HCT116 (cell line): ENCODE data around the gene HBP1.

Experiments
- ELF1 ChIP-seq: IDR thresholded peaks from 2 replicates; pipeline ENCODE4 v1.6.1; 2012; ENCODE audit warnings: low read depth, borderline replicate concordance
- EZH2 ChIP-seq: fragments of 200-600 bp; sonication (generic); IDR thresholded peaks from 2 replicates; pipeline ENCODE4 v1.6.1; 2017; ENCODE audit warnings: antibody characterized with exemption, mixed run types
- EZH2phosphoT487 ChIP-seq: fragments of 200-600 bp; IDR thresholded peaks from 2 replicates; pipeline ENCODE4 v1.6.1; 2018; ENCODE audit warnings: antibody characterized with exemption, borderline replicate concordance
- JUND ChIP-seq: IDR thresholded peaks from 2 replicates; pipeline ENCODE4 v1.6.1; 2012
- POLR2A ChIP-seq: IDR thresholded peaks from 2 replicates; pipeline ENCODE4 v1.7.0; 2011; ENCODE audit warnings: borderline replicate concordance; ENCODE audit not compliant: insufficient read depth, insufficient read length; ENCODE audit errors: extremely low read depth
- POLR2AphosphoS5 ChIP-seq: IDR thresholded peaks from 2 replicates; pipeline ENCODE4 v1.6.1; 2011; ENCODE audit warnings: mild to moderate bottlenecking, low read depth, low read length, moderate library complexity
- RAD21 ChIP-seq: IDR thresholded peaks from 2 replicates; pipeline ENCODE4 v1.6.1; 2012; ENCODE audit warnings: low read depth, mild to moderate bottlenecking
- SP1 ChIP-seq: IDR thresholded peaks from 2 replicates; pipeline ENCODE4 v1.6.1; 2012; ENCODE audit warnings: low read depth
- TCF7L2 ChIP-seq: IDR thresholded peaks from 2 replicates; pipeline ENCODE4 v1.7.0; 2011; ENCODE audit warnings: borderline replicate concordance, inconsistent platforms; ENCODE audit not compliant: insufficient read depth, insufficient read length; ENCODE audit errors: extremely low read depth
- YY1 ChIP-seq: IDR thresholded peaks from 2 replicates; pipeline ENCODE4 v1.6.1; 2011; ENCODE audit warnings: low read length, low read depth, moderate library complexity, mild to moderate bottlenecking; ENCODE audit not compliant: insufficient replicate concordance; ENCODE audit errors: extremely low read depth
- TF ChIP-seq, protein P1 (sequence below), 3 experiments: fragments of 200-600 bp in 1 of 3; sonication (generic) in 1 of 3; IDR thresholded peaks in 2 of 3; conservative IDR thresholded peaks in 1 of 3; 2 replicates each; pipeline ENCODE4 v1.5.1; 2012 to 2017; ENCODE audit warnings: low read depth in 2 of 3, low read length in 2 of 3, antibody characterized with exemption in 1 of 3, borderline replicate concordance in 1 of 3, control low read depth in 1 of 3, mild to moderate bottlenecking in 1 of 3, mixed read lengths in 1 of 3, mixed run types in 1 of 3, moderate library complexity in 1 of 3; ENCODE audit not compliant: insufficient read depth in 1 of 3
- TF ChIP-seq, protein P2 (sequence below): IDR thresholded peaks from 2 replicates; pipeline ENCODE4 v1.6.1; 2012
- TF ChIP-seq, protein P3 (sequence below): IDR thresholded peaks from 2 replicates; pipeline ENCODE4 v1.6.1; 2012; ENCODE audit warnings: low read depth

DNA sequence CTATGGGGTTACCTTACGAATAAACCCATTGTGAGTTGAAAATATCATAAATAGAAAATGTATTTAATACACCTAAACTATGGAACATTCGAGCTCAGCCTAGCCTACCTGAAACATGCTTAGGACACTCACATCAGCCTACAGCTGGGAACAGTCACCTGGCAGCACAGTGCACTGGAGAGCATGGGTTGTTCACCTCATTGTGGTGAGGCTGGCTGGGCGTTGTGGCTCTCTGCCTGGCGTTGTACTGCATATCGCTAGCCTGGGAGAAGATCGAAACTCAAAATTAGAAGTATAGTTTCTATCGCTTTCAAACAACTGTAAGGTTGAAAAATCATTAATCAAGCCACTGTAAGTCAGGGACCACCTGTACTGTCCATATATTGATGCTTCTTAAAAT, 17.3 kb upstream of the HBP1 start:
- no peak for TF ChIP-seq EZH2phosphoT487
- TF ChIP-seq ELF1: no peak
- TF ChIP-seq, protein P1, sequence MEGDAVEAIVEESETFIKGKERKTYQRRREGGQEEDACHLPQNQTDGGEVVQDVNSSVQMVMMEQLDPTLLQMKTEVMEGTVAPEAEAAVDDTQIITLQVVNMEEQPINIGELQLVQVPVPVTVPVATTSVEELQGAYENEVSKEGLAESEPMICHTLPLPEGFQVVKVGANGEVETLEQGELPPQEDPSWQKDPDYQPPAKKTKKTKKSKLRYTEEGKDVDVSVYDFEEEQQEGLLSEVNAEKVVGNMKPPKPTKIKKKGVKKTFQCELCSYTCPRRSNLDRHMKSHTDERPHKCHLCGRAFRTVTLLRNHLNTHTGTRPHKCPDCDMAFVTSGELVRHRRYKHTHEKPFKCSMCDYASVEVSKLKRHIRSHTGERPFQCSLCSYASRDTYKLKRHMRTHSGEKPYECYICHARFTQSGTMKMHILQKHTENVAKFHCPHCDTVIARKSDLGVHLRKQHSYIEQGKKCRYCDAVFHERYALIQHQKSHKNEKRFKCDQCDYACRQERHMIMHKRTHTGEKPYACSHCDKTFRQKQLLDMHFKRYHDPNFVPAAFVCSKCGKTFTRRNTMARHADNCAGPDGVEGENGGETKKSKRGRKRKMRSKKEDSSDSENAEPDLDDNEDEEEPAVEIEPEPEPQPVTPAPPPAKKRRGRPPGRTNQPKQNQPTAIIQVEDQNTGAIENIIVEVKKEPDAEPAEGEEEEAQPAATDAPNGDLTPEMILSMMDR (IDR thresholded peaks at IDR 0.05 in 2 of 3, conservative IDR thresholded peaks at IDR 0.05 in 1 of 3; ENCODE audit: borderline replicate concordance in 1 of 3, insufficient read depth in 1 of 3, low read depth in 2 of 3, low read length in 2 of 3): no peak
- no peak for TF ChIP-seq YY1
- no peak for TF ChIP-seq POLR2A
- TF ChIP-seq RAD21: no peak
- no peak for TF ChIP-seq POLR2AphosphoS5
- no peak for TF ChIP-seq EZH2
- TF ChIP-seq JUND: no peak
- TF ChIP-seq, protein P2, sequence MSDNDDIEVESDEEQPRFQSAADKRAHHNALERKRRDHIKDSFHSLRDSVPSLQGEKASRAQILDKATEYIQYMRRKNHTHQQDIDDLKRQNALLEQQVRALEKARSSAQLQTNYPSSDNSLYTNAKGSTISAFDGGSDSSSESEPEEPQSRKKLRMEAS: no peak
- TF ChIP-seq SP1: no peak
- no peak for TF ChIP-seq TCF7L2
- TF ChIP-seq, protein P3, sequence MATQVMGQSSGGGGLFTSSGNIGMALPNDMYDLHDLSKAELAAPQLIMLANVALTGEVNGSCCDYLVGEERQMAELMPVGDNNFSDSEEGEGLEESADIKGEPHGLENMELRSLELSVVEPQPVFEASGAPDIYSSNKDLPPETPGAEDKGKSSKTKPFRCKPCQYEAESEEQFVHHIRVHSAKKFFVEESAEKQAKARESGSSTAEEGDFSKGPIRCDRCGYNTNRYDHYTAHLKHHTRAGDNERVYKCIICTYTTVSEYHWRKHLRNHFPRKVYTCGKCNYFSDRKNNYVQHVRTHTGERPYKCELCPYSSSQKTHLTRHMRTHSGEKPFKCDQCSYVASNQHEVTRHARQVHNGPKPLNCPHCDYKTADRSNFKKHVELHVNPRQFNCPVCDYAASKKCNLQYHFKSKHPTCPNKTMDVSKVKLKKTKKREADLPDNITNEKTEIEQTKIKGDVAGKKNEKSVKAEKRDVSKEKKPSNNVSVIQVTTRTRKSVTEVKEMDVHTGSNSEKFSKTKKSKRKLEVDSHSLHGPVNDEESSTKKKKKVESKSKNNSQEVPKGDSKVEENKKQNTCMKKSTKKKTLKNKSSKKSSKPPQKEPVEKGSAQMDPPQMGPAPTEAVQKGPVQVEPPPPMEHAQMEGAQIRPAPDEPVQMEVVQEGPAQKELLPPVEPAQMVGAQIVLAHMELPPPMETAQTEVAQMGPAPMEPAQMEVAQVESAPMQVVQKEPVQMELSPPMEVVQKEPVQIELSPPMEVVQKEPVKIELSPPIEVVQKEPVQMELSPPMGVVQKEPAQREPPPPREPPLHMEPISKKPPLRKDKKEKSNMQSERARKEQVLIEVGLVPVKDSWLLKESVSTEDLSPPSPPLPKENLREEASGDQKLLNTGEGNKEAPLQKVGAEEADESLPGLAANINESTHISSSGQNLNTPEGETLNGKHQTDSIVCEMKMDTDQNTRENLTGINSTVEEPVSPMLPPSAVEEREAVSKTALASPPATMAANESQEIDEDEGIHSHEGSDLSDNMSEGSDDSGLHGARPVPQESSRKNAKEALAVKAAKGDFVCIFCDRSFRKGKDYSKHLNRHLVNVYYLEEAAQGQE: no peak
